GM18951 (cell line): ENCODE measurements around the gene EPB41L2.

Source experiments
- POLR2A ChIP-seq: IDR thresholded peaks from 4 replicates; pipeline ENCODE4 v1.6.1; 2011; ENCODE audit warnings: mild to moderate bottlenecking; ENCODE audit not compliant: insufficient read length, insufficient read depth; ENCODE audit errors: extremely low read depth
- in situ Hi-C: fragments of 300-500 bp; cut with MboI; formaldehyde crosslinking; loops from one replicate; pipeline ENCODE4 v1.12.0; 2022; ENCODE audit warnings: low sequenced_read_pairs, mixed read lengths, inconsistent platforms; ENCODE audit not compliant: unreplicated experiment

Gene EPB41L2

GRCh38 chr6:131038597-131039344 lies 24.3 kb downstream of the EPB41L2 start:
- in situ Hi-C loops = no loop called here
- TF ChIP-seq POLR2A = no peak

- no peak for TF ChIP-seq POLR2A
- in situ Hi-C loops = no loop called here
Observed at GRCh38 chr6:131037194-131037897, 25.7 kb downstream of the EPB41L2 start.

GRCh38 chr6:131036601-131037000 lies 26.4 kb downstream of the EPB41L2 start:
- in situ Hi-C loops = no loop called here
- TF ChIP-seq POLR2A = no peak

- no peak for TF ChIP-seq POLR2A
- in situ Hi-C loops = no loop called here
Observed at GRCh38 chr6:131036143-131036542, 26.9 kb downstream of the EPB41L2 start.

GRCh38 chr6:131035582-131035981 lies 27.5 kb downstream of the EPB41L2 start:
- no peak for TF ChIP-seq POLR2A
- in situ Hi-C loops = no loop called here

- TF ChIP-seq POLR2A = no peak
- in situ Hi-C loops = no loop called here
Observed at GRCh38 chr6:131033631-131034030, 29.4 kb downstream of the EPB41L2 start.

- TF ChIP-seq POLR2A = no peak
- in situ Hi-C loops = no loop called here
Observed at GRCh38 chr6:131029626-131030297, 33.3 kb downstream of the EPB41L2 start.

- TF ChIP-seq POLR2A = no peak
- in situ Hi-C loops = no loop called here
Observed at GRCh38 chr6:131027326-131027725, 35.7 kb downstream of the EPB41L2 start.

- in situ Hi-C loops = no loop called here
Observed at GRCh38 chr6:131026243-131026642, 36.8 kb downstream of the EPB41L2 start.

GRCh38 chr6:131024565-131024964 lies 38.5 kb downstream of the EPB41L2 start:
- in situ Hi-C loops = no loop called here
- TF ChIP-seq POLR2A = no peak

More at GRCh38 chr6:131026243-131026642, 36.8 kb downstream of the EPB41L2 start:
- TF ChIP-seq POLR2A = no peak

- in situ Hi-C loops = no loop called here
- TF ChIP-seq POLR2A = no peak
Observed at GRCh38 chr6:131023834-131024504, 39.1 kb downstream of the EPB41L2 start.

GRCh38 chr6:131022691-131023090 lies 40.4 kb downstream of the EPB41L2 start:
- TF ChIP-seq POLR2A = no peak
- in situ Hi-C loops = no loop called here

- TF ChIP-seq POLR2A = no peak
- in situ Hi-C loops = no loop called here
Observed at GRCh38 chr6:131017962-131018361, 45.1 kb downstream of the EPB41L2 start.

GRCh38 chr6:131015630-131016263 lies 47.3 kb downstream of the EPB41L2 start:
- in situ Hi-C loops = no loop called here
- no peak for TF ChIP-seq POLR2A
